Parathyroid adenoma (tissue), 2 donors: ENCODE results near the gene HDAC9.

Experiments used
- H2AFZ ChIP-seq: fragments of 300-600 bp; sonication (generic); one replicate; pipeline ENCODE4 v1.7.0; 2017; ENCODE audit warnings: antibody characterized with exemption, mild to moderate bottlenecking
- H3K27ac ChIP-seq: fragments of 300-600 bp; sonication (generic); one replicate; pipeline ENCODE4 v1.7.0; 2017
- H3K27me3 ChIP-seq: fragments of 300-600 bp; sonication (generic); one replicate; pipeline ENCODE4 v1.7.0; 2017; ENCODE audit warnings: low read length; ENCODE audit not compliant: control insufficient read depth, insufficient read depth
- H3K36me3 ChIP-seq: fragments of 300-600 bp; sonication (generic); one replicate; pipeline ENCODE4 v1.7.0; 2017; ENCODE audit warnings: low read length; ENCODE audit not compliant: control insufficient read depth, insufficient read depth
- H3K4me1 ChIP-seq: fragments of 300-600 bp; sonication (generic); one replicate; pipeline ENCODE4 v1.7.0; 2017; ENCODE audit warnings: control low read depth
- H3K4me2 ChIP-seq: fragments of 300-600 bp; sonication (generic); one replicate; pipeline ENCODE4 v1.7.0; 2017; ENCODE audit warnings: low read length
- H3K4me3 ChIP-seq: fragments of 300-600 bp; sonication (generic); one replicate; pipeline ENCODE4 v1.7.0; 2017; ENCODE audit warnings: low read depth, low read length
- H3K79me2 ChIP-seq: fragments of 300-600 bp; sonication (generic); one replicate; pipeline ENCODE4 v1.7.0; 2017; ENCODE audit warnings: control low read depth
- H3K9ac ChIP-seq: fragments of 300-600 bp; sonication (generic); one replicate; pipeline ENCODE4 v1.7.0; 2017; ENCODE audit warnings: mild to moderate bottlenecking
- H3K9me3 ChIP-seq: fragments of 300-600 bp; sonication (generic); one replicate; pipeline ENCODE4 v1.7.0; 2017; ENCODE audit warnings: low read length; ENCODE audit not compliant: control insufficient read depth
- TF ChIP-seq, protein P1 (sequence below): fragments of 300-600 bp; sonication (generic); IDR thresholded peaks from one replicate; pipeline ENCODE4 v1.7.0; 2017; ENCODE audit warnings: antibody characterized with exemption, mild to moderate bottlenecking
- donor health status: primary hyperparathyroidism.

HDAC9 gene

DNA sequence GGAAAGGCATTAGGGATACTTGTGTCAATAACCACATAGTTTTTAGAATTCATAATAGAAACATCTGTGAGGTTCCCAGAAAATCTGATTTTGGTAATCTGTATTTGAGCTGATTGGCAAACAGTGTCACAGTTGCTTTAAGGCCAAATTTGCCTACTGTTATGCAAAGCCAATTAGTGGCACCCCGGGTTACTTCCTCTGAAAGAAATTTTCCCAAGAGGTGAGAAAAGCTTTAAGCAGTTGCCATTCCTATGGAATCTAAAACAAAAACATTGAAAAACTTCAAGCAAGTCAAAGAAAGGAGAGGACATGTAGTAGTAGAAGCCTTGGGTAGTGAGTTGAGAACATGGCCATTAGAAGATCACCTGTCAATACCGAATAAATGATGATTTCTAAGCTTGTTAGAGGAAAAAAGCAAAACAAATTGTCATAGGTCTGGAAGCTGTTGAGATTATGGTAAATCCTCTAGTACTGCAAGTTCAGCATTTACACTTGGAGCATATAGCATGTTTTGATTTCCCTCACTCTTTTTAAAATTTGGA is 445.1 kb downstream of the HDAC9 start:
- Histone ChIP-seq H2AFZ (no peak overlapping the region), H3K36me3 (no peaks in the 10 kb centered on the region), H3K4me2 (no peak overlapping the region), H3K27me3 (no peaks in the 10 kb centered on the region), H3K4me1 (no peaks in the 10 kb centered on the region), H3K79me2 (no peaks in the 10 kb centered on the region), H3K9me3 (no peaks in the 10 kb centered on the region), H3K27ac (no peak overlapping the region), H3K4me3 (no peak overlapping the region), H3K9ac (no peak overlapping the region)
- TF ChIP-seq, protein P1, sequence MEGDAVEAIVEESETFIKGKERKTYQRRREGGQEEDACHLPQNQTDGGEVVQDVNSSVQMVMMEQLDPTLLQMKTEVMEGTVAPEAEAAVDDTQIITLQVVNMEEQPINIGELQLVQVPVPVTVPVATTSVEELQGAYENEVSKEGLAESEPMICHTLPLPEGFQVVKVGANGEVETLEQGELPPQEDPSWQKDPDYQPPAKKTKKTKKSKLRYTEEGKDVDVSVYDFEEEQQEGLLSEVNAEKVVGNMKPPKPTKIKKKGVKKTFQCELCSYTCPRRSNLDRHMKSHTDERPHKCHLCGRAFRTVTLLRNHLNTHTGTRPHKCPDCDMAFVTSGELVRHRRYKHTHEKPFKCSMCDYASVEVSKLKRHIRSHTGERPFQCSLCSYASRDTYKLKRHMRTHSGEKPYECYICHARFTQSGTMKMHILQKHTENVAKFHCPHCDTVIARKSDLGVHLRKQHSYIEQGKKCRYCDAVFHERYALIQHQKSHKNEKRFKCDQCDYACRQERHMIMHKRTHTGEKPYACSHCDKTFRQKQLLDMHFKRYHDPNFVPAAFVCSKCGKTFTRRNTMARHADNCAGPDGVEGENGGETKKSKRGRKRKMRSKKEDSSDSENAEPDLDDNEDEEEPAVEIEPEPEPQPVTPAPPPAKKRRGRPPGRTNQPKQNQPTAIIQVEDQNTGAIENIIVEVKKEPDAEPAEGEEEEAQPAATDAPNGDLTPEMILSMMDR = no peak

DNA sequence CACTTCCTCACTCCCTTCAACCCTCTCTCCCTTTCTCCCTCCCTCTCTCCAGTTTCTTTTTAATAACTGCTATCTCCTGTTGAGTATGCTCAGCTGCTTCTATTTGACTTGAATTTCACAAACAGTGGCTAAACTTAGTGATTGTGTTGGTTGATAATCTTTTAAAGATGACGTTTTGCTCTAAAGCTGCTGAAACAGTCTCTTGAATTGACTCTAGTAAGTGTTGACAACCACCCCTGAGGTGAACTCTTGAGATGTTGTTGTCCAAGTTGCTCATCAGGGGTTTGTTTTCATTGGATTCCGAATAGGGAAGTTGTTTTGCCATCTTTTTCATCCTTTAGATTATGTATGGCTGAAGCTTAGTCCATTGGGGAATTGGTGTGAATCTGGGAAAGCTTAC is 445.7 kb downstream of the HDAC9 start:
- no peak overlapping the region for H3K9ac ChIP-seq
- H3K4me2 ChIP-seq = no peak overlapping the region
- no peaks in the 10 kb centered on the region for H3K9me3 ChIP-seq
- H3K79me2 ChIP-seq = no peaks in the 10 kb centered on the region
- no peaks in the 10 kb centered on the region for H3K4me1 ChIP-seq
- TF ChIP-seq, protein P1 = no peak
- H3K4me3 ChIP-seq = no peak overlapping the region
- no peak overlapping the region for H2AFZ ChIP-seq
- no peak overlapping the region for H3K27ac ChIP-seq
- H3K27me3 ChIP-seq = no peaks in the 10 kb centered on the region
- no peaks in the 10 kb centered on the region for H3K36me3 ChIP-seq

DNA sequence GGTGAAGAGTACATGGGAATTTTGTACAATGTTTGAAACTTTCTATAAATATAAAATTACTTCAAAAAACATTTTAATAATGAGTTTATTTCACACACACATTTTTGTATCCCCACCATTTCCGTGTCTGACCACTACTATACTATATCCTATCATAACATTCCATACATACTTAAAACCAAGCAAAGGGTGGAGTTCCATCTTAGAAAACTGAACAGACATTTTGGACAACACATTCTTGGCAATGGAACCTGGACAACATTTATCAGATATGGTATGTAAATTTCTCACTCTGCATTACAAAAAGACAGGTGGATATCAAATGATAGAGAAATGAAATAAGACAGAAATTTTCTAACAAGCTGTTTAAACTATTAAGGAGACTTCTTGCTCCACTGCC is 453.0 kb downstream of the HDAC9 start:
- H3K79me2 ChIP-seq = no peaks in the 10 kb centered on the region
- no peaks in the 10 kb centered on the region for H3K36me3 ChIP-seq
- no peaks in the 10 kb centered on the region for H3K9me3 ChIP-seq
- no peak overlapping the region for H3K27ac ChIP-seq
- H3K4me3 ChIP-seq = no peak overlapping the region
- TF ChIP-seq, protein P1 = no peak
- H3K4me2 ChIP-seq = no peak overlapping the region
- no peaks in the 10 kb centered on the region for H3K27me3 ChIP-seq
- H3K9ac ChIP-seq = no peak overlapping the region
- no peaks in the 10 kb centered on the region for H3K4me1 ChIP-seq
- no peak overlapping the region for H2AFZ ChIP-seq

DNA sequence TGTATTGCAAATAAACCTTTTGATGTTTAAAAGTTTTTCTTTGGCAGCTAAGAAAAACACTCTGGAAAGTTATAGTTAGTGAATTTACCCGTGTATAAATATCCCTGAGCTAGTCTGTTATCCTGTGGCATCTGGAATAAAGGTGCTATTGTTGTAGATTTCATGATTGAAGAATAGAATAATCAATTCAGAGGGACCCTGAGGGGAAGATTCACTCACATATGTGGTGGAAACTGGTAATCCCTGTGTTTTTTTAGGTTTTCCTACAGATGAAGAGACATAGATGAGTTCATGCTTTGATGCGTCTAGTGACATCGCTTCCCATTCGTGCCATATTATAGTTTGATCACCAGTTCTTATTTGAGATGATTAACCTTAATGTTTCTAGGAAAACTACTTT is 457.3 kb downstream of the HDAC9 start:
- no peak overlapping the region for H2AFZ ChIP-seq
- H3K9ac ChIP-seq = no peak overlapping the region
- no peaks in the 10 kb centered on the region for H3K27me3 ChIP-seq
- no peaks in the 10 kb centered on the region for H3K36me3 ChIP-seq
- no peaks in the 10 kb centered on the region for H3K79me2 ChIP-seq
- no peak overlapping the region for H3K4me2 ChIP-seq
- H3K9me3 ChIP-seq = no peaks in the 10 kb centered on the region
- TF ChIP-seq, protein P1 = no peak
- H3K4me1 ChIP-seq = no peaks in the 10 kb centered on the region
- no peak overlapping the region for H3K4me3 ChIP-seq
- H3K27ac ChIP-seq = no peak overlapping the region

DNA sequence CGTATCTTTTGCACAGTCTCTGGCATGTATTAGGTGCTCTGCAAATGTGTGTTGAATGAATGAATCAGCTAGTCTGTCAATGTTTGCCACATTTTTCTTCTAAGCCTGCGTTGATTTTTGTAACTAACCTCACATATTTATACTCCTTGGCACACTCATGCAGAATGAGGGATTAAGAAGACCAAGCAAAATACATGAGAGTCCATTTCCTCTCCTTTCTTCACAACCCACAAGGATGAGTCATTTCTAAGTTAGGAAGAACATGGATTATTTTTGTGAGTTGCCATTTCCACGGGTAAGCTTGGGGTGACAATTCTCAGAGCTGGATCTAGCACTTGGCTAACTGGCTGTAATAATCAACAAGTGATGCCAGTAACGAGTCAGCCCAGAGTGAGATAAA is 463.1 kb downstream of the HDAC9 start:
- Histone ChIP-seq H3K27me3 (no peaks in the 10 kb centered on the region), H3K9ac (no peak overlapping the region), H3K36me3 (no peaks in the 10 kb centered on the region)

More for the DNA sequence above, 463.1 kb downstream of the HDAC9 start:
- TF ChIP-seq, protein P1 = no peak
- Histone ChIP-seq H3K4me1 (no peaks in the 10 kb centered on the region), H3K27ac (no peak overlapping the region), H2AFZ (no peak overlapping the region), H3K79me2 (no peaks in the 10 kb centered on the region), H3K9me3 (no peaks in the 10 kb centered on the region), H3K4me2 (no peak overlapping the region), H3K4me3 (no peak overlapping the region)
